NCI-H2107 (cell line): ENCODE results near the gene SYTL2.

Experiments
- DNase-seq: peaks from one replicate; lab custom pipeline; 2025; lab: John Stamatoyannopoulos, UW

The SYTL2 gene

GRCh38 chr11:85762226-85762625 is 48.7 kb downstream of the SYTL2 start:
- no peak for DNase-seq

DNA sequence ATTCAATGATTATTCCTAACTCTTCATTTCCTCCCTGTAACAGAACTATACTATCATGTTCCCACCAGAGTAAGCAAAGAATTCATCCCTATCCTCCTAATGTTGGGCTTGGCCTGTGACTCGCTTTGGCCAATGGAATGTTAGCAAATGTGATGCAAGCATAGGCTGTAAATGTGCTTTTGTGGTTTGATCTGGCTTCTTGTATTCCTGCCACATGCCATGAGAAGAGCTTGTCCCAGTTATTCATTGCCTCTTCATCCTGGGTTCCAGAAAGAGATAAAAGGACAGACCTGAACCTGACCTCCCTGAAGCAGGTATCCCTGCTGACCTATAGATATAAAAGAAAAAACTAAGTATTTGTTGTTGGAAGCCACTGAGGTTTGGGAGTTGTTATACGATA is 51.0 kb downstream of the SYTL2 start:
- no peak for DNase-seq

- DNase-seq = no peak
These were observed 52.4 kb downstream of the SYTL2 start for GRCh38 chr11:85758480-85759039.

DNA sequence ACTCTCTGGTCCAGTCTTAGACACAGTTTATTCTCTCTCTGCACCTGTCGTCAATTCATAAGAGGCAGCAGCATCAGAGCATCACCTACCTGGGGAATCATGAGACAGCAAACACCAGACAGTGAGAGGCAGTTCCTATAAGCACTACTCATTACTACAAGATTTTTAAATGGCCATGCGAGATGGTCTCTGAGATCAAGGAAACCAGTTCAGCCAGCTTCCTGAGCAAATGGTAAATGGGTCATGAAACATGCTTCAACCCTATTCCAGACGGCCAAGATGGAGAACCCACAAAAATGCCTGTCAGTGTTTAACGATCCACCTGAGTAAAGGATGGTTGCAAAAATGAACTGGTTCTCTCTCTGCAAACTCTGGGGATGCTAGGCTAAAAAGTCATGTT is 52.9 kb downstream of the SYTL2 start:
- DNase-seq = no peak

DNA sequence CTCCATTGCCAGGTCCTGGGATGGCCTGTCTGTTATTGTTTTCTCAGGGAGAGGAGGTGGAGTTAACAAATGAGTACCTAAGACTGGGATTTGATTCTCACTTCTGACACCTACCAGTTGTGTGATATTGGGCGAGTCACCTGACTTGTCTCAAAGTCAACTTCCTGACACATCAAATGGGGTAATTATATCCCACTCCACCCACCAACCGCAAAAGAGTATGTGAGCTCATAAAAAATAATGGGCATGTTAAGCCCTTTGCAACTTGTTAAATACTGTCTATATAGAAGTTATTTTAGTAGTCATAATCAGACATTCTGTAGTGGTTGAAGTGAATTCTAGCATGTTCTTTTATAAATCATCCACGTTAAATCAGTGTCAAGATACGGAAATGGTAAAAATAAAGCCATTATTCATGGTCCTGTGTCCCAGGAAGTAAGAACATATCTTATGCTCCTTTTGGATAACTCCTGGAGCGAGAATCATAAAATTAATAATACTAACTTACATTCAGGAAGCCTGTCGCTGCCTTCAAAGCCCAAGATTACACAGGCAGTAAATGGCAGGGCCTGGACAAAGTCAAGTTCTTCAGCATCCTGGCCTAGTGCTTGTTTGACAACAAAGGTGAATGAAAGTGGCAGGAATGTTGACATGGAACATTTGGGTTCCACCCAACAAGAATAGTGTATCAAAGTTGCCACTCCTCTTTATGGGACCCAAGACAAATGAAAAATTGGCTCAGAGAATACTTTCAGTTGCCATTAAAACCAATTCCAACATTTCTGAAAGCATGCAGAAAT is 54.3 kb downstream of the SYTL2 start:
- no peak for DNase-seq

GRCh38 chr11:85755701-85756100 is 55.2 kb downstream of the SYTL2 start:
- DNase-seq = no peak

DNA sequence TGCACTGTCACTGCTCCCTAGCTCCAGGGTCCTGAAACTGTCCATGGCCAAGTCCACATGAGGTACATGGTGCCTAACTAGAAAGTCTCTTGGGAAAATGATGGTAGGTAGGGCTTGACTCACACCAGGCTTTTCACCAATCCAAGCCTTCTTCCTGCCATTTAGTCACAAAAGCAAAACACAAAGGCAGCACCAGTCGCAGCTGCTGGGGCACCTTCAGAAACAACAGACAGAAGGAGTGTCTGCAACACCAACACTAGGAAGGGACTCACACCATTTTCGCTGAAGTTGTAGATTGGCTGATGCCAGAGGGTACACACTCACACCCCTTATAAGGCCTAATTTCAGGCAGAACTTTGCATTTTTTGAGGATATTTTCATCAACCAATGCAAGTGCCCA is 55.7 kb downstream of the SYTL2 start:
- DNase-seq = no peak

GRCh38 chr11:85752890-85753581 is 57.9 kb downstream of the SYTL2 start:
- DNase-seq = no peak

DNA sequence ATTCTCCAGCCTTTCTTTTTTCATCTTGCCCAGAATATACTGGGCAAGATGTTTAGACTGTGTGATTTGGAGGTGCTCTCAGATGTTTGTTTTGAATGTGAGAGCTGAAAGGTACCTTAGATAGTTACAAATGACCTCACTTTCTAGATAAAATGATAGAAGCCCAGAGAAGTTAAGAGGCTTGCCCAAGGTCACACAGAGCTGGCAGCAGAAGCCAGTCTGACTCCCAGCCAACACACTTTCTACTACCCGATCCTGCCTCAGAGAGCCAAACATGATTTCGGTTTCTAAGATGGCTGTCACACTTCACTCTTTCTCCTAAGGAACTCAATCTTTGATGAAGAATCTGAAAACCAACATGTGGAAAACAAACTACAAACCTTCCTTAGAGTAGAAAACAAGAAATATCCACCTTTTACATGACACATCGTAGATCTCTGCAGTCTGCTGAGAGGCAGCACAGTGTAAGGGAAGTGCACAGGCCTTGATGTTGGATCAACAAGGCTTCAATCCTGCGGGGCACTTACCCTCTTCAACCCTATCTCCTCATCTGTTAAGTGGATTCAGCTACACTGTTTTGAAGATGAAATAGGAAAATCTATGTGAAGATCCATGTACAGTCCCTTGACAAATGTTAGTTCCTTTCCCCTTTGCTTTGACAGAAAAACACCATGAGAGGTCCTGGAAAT is 58.6 kb downstream of the SYTL2 start:
- DNase-seq = no peak

GRCh38 chr11:85751724-85752123 is 59.2 kb downstream of the SYTL2 start:
- DNase-seq = no peak

DNA sequence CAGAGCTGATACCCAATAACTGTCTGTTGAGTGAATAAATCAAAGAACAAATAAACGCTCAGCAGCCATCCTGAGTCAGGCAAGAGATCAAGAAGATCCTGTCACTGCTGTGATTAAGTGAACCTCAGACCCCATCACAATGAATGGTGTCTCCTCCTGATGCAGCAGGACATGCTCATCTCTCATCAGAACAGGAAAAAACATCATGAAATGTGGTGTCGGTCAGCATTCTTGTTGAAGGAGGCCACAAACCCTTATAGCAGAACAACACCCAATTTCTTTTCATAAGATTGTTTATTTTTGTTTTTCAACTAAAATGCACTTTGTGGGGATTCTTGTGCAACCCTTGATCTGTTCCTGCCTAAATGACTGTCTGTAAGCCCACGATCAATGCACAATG is 60.3 kb downstream of the SYTL2 start:
- DNase-seq = no peak

DNA sequence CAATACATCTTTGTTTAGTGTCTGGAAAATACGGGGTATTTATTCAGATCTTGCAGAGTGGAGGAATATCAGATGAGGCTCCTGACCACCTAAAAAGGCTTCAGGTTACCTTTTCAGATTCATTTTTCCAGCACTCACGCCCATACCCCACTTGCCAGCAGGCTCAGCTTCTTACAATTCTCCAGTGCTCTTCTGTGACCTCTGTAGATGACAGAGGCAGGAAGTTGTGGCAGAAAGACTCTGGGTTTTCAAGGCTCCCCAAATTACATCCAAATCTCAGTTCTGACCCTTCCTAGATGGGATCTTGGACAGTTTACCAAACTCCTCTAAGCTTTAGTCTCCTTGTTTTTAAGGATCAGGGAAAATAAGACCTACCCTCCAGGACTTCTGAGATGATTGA is 61.1 kb downstream of the SYTL2 start:
- DNase-seq = no peak

DNA sequence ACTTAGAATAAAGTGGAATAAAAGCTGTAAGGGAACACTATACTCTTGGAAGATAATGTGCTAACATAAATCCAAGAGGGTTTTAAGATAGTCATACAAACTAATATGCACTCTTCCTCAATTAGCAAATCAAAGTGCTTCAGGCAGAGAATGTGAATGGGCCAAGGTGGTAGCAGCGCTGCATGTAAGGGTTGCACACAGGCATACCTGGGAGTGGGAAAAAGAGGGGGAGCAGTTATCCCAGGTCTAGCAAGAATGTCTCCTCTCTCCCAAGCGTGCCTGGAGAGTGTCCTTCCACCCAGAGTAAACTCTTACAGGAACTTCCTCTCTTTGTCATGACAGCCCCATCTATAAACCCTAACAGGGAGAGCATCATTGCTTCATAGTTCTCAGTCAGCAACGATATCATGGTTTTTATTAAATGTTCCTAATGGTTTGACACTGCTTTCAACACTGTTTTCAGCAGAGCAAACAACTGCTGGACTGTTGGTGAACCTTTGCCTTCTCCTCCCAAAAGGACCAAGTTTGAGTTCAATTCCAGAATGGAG is 61.6 kb downstream of the SYTL2 start:
- no peak for DNase-seq

DNA sequence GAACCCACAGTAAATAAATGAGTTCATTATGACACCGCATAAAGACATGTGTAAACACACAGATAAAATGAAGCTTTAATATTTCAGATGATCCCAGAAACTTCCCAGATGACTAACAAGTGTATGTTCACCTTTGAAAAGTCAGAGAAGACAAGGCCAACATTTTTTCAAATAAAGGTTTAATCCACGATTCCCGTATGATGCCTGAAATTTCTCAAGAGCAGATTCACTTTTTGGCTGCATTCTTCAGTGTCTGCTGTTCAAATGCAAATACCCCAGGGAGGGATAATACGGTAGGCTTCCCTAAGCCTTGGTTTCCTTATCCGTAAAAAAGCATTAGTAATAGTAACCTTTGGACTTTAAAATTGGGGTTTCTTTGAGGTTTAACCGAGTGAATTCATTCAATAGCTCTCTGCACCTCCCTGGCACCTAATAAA is 62.5 kb downstream of the SYTL2 start:
- no peak for DNase-seq

GRCh38 chr11:85746670-85747069 is 64.3 kb downstream of the SYTL2 start:
- DNase-seq = no peak

DNA sequence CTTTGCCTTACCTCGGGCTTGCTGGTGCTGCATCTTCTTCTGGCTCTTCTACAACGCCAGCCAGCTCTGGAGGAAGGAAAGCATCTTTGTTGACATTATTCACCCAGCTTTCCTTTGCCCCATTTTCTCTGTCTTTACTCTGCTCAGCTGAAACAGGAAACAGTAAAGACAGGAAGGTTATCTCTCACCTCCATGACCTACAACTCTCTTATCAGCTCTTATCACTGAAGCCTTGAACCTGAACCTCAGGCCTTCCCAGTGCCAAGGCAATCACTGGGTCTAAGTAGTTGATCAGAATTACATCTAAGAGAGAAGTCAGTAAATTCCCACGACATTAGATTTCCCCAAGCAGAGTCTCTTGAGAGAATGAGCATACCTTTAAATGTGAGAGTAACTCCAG is 65.3 kb downstream of the SYTL2 start:
- DNase-seq = no peak

DNA sequence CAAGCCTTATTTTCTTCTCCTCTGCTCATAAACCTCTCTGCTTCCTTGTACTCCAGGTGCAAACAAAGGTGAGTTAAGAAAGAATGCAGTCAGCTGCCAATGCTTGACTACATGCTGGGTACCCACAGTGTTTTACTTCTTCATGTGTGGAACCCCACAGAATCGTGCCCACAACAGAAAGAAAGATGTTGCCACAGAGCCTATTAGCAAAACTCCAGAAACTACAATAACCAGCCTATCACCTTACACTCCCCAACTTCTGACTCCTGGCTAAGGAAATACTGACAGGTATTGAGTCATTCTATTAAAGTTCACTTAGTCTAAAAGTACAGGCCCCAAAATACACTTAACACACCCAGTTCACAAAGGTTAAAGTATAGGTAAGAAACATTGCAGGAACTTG is 68.1 kb downstream of the SYTL2 start:
- DNase-seq = no peak

- no peak for DNase-seq
These were observed 68.6 kb downstream of the SYTL2 start for GRCh38 chr11:85742348-85742747.

DNA sequence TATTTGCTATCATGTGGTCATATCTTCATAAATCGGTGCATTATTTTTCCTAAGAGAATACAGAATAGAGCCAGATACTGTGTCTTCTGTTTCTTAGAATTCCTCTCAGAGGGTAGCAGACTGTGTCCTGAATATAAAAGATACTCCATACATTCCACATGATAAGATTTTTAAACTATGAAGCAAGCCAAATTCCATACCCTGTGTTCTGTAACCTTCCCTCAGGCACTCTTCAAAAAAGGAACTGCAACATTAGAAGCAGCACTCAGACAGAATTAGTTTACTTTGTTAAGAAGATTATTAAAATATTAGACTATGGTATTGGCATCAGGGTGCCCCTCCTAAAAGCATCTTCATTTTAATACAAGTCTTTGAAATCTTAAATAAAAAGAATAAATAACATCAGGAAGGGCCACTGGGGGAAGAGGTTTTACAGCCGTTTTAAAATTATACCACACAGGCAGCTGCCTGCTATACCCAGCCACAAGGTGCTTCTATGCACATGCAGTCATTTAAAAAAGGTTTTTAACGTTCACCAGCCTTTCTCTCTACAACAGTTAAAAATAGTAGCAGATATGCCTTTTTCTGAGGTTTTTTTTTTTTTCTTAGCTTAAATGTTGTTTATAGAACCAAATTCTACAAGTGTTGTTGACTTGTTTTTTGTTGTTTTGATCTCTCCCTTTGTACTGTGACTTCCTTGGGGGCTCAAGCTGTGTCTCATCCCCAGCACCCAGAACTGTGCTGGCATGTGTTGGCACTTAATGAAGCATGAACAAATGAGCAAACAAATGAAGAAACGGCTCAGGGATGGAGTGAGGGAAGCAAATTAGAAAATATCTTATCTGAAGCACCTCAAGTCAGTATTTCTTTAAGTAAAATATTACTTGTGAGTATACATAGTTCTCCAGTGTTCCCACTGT is 70.2 kb downstream of the SYTL2 start:
- no peak for DNase-seq

DNA sequence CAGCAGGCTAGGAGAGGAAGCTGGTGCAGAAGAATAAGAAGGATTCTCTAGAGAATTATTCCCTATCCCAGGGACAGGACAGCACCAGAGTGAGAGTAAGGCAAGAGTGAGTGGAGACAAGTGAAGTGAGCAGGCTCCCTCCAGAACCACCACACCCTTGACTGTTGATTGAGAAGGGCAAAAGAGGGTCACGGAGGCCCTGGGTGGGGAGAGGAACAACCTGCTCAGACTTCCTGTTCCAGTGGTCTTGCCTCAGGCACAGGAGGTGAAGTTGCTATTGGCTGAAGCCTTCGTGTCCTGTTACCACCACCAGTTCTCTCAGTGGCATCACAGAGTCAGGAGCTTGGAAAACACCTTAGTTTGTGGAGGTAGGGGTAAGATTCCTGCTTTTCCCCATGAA is 73.2 kb downstream of the SYTL2 start:
- DNase-seq = no peak

DNA sequence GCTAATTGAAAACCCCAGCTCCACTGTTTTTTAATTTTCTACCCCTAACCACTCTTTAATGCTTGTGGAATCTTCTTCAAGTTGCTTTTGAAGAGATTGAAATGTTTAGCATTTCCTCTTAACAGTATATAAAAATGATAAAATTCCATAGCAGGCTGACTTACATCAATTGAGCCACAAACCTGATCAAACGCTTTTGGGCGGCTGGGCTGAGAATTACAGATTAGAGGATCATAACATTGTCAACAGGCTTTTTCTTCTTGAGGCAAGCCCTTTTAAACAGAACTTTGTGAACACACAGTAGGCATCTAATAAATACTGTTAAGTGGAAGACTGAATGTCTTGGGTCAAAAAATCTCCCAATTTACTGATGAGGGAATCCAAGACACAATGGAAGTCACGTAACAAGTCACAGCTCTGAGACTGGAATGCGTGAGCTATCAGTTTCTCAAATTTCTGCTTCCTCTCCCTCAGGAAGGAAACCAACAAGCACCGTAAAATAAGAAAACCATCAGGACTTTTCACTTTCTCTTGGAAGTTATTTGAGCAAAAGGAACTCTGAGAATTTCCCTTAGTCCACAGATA is 75.0 kb downstream of the SYTL2 start:
- no peak for DNase-seq
